Liver (tissue), 3 donors: ENCODE results near the gene NDUFS1.

ENCODE experiments used
- ATF3 ChIP-seq: IDR thresholded peaks from 2 replicates; pipeline ENCODE4 v1.6.1; 2016; ENCODE audit warnings: antibody characterized with exemption
- CTCF ChIP-seq: fragments of 150-350 bp; IDR thresholded peaks from 2 replicates; pipeline ENCODE4 v1.5.1; 2017; ENCODE audit warnings: improper control_type of control experiment, low read depth, low read length; ENCODE audit not compliant: missing input control
- GABPA ChIP-seq, 2 donors: IDR thresholded peaks in 1 of 2; conservative IDR thresholded peaks in 1 of 2; 2 replicates each; pipeline ENCODE4 v1.6.1; 2016; ENCODE audit warnings: antibody characterized with exemption in 2 of 2, mild to moderate bottlenecking in 1 of 2, moderate library complexity in 1 of 2
- JUND ChIP-seq, 2 donors: IDR thresholded peaks; 2 replicates each; pipeline ENCODE4 v1.6.1; 2016; ENCODE audit warnings: antibody characterized with exemption in 2 of 2
- SP1 ChIP-seq: IDR thresholded peaks from 2 replicates; pipeline ENCODE4 v1.6.1; 2018; ENCODE audit warnings: antibody characterized with exemption, mild to moderate bottlenecking
- ZBTB33 ChIP-seq: IDR thresholded peaks from 2 replicates; pipeline ENCODE4 v1.6.1; 2016; ENCODE audit warnings: antibody characterized with exemption
- donor health status: healthy.
- donor health status: healthy.

- no peak for TF ChIP-seq CTCF
- no peak for TF ChIP-seq JUND (IDR thresholded peaks at IDR 0.05)
- TF ChIP-seq SP1: no peak
- no peak for TF ChIP-seq ZBTB33
- no peak for TF ChIP-seq GABPA (IDR thresholded peaks at IDR 0.05 in 1 of 2, conservative IDR thresholded peaks at IDR 0.05 in 1 of 2)
- no peak for TF ChIP-seq ATF3
These were observed 71.0 kb downstream of the NDUFS1 start for GRCh38 chr2:206088248-206088647.
